ENCODE measurements around the gene ACTN3.
A peak's percentile ranks its signal among the peaks of the same experiment; 100 is the strongest.
"Not testable (repeated sequence)": the region's sequence is repeated elsewhere in the genome, so short reads cannot be mapped to it uniquely, and the experiment has no call there.

Gene ACTN3

GRCh38 chr11:66567787-66568123 is 21.1 kb downstream of the ACTN3 start:
- no peak for DNase-seq

GRCh38 chr11:66568124-66568916 is 21.6 kb downstream of the ACTN3 start, which contains the start of gene CTSF:
TSS of gene CTSF (minus strand) at chr11:66568606. CDS start at chr11:66568486, 120 bp downstream.
- peak; percentile 44 to 90 for DNase-seq

GRCh38 chr11:66569076-66569475 is 22.4 kb downstream of the ACTN3 start:
- DNase-seq = no peak

GRCh38 chr11:66570079-66570849 is 23.6 kb downstream of the ACTN3 start:
- DNase-seq = no peak

- no peak for DNase-seq
These were observed 24.1 kb downstream of the ACTN3 start for GRCh38 chr11:66570850-66571180.

- peak; percentile 59 to 84 for DNase-seq
These were observed 32.4 kb downstream of the ACTN3 start for GRCh38 chr11:66579017-66579606.

- no peak for DNase-seq
These were observed 34.1 kb downstream of the ACTN3 start for GRCh38 chr11:66580803-66581202.

GRCh38 chr11:66581261-66581660 is 34.6 kb downstream of the ACTN3 start:
- no peak for DNase-seq

- not testable (repeated sequence) for DNase-seq
These were observed 36.0 kb downstream of the ACTN3 start for GRCh38 chr11:66582565-66583147.

GRCh38 chr11:66585447-66585846 is 38.7 kb downstream of the ACTN3 start:
- DNase-seq = not testable (repeated sequence)

- DNase-seq = no peak
These were observed 39.4 kb downstream of the ACTN3 start for GRCh38 chr11:66586136-66586535.

GRCh38 chr11:66589315-66589714 is 42.6 kb downstream of the ACTN3 start:
- not testable (repeated sequence) for DNase-seq

GRCh38 chr11:66589996-66590675 is 43.4 kb downstream of the ACTN3 start:
- DNase-seq = no peak

- no peak for DNase-seq
These were observed 44.5 kb downstream of the ACTN3 start for GRCh38 chr11:66591175-66591574.

- DNase-seq = peak; percentile 92 to 97
These were observed 46.0 kb downstream of the ACTN3 start, which contains the start of the genes CCDC87 and CCS for GRCh38 chr11:66592457-66593302. TSS of gene CCDC87 (minus strand) at chr11:66593063. CDS start at chr11:66593015, 48 bp downstream. TSS of gene CCS (plus strand) at chr11:66593185. CDS start at chr11:66593262, 77 bp downstream.

- no peak for DNase-seq
These were observed 46.6 kb downstream of the ACTN3 start for GRCh38 chr11:66593303-66593635.

- no peak for DNase-seq
These were observed 46.9 kb downstream of the ACTN3 start for GRCh38 chr11:66593650-66594049.

- DNase-seq = no peak
These were observed 48.7 kb downstream of the ACTN3 start for GRCh38 chr11:66595245-66595904.

GRCh38 chr11:66598993-66599392 is 52.3 kb downstream of the ACTN3 start:
- DNase-seq = no peak

- DNase-seq = no peak
These were observed 53.5 kb downstream of the ACTN3 start for GRCh38 chr11:66600219-66600618.

GRCh38 chr11:66600631-66601233 is 54.0 kb downstream of the ACTN3 start:
- no peak for DNase-seq
